Endothelial cell (in vitro differentiated cells): ENCODE measurements around the gene MARK2. TPM values are rescaled to one million over a fixed set of nuclear protein-coding genes. Genes with fewer than 3 reads are reported as not detected.
A peak's percentile ranks its signal among the peaks of the same experiment; 100 is the strongest.

Source experiments
- DNase-seq: peaks from one replicate; pipeline ENCODE4 v3.0.0; 2021; ENCODE audit warnings: low spot score
- H3K27ac Mint-ChIP-seq: one replicate; pipeline ENCODE4 v1.8.0; 2021; ENCODE audit warnings: mixed read lengths, inconsistent platforms; ENCODE audit not compliant: unreplicated experiment
- H3K27me3 Mint-ChIP-seq: one replicate; pipeline ENCODE4 v1.8.0; 2021; ENCODE audit warnings: mild to moderate bottlenecking, moderate library complexity, mixed read lengths, inconsistent platforms; ENCODE audit not compliant: unreplicated experiment
- H3K36me3 Mint-ChIP-seq: one replicate; pipeline ENCODE4 v1.8.0; 2021; ENCODE audit warnings: mild to moderate bottlenecking, low read depth, mixed read lengths, inconsistent platforms; ENCODE audit not compliant: unreplicated experiment
- H3K4me1 Mint-ChIP-seq: one replicate; pipeline ENCODE4 v1.8.0; 2021; ENCODE audit warnings: mild to moderate bottlenecking, mixed read lengths, inconsistent platforms; ENCODE audit not compliant: unreplicated experiment
- H3K4me3 Mint-ChIP-seq: one replicate; pipeline ENCODE4 v1.8.0; 2021; ENCODE audit warnings: mild to moderate bottlenecking, mixed read lengths, inconsistent platforms; ENCODE audit not compliant: unreplicated experiment
- H3K9me3 Mint-ChIP-seq: one replicate; pipeline ENCODE4 v1.8.0; 2021; ENCODE audit warnings: mixed read lengths, inconsistent platforms; ENCODE audit not compliant: unreplicated experiment
- total RNA-seq: library from RNA; stranded (reverse); fragmentation: NEBNext Ultra II Directional; extraction: Animal tissue kit (Norgen Biotek cat#: 25700); gene quantifications from one replicate; pipeline ENCODE4 v1.2.1, GENCODE V29; 2021; ENCODE audit not compliant: unreplicated experiment
- TF ChIP-seq, protein P1 (sequence below): fragments of 200-600 bp; sonication (generic); IDR thresholded peaks from one replicate; pipeline ENCODE4 v1.5.0; 2021; ENCODE audit warnings: antibody characterized with exemption; ENCODE audit not compliant: unreplicated experiment

The MARK2 gene
- total RNA-seq, 1 donor from 2014 or later = 42.6 TPM

DNA sequence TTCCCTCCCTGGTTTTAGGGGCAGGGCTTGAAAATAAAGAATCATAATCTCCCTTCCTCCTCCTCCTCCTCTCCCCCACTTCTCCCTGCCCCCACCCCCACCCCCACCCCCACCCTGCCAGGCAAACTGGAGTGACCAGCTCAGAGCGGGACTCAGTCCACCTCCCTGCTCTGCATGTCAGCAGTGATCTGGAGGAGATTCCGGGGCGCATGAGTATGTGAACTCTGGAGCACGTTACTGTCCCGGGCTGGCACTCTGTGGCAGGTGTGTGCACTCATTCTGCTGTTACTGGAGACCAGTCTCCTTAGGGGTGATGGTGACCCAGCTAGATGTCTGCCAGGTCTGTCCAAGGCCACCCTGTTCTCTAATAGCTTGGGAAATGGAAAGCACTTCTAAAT lies 33.9 kb downstream of the MARK2 start:
- Mint-ChIP-seq H3K9me3 (no peaks in the 10 kb centered on the region), H3K4me1 (peaks cover 58% of the 10 kb centered on the region), H3K4me3 (no peak overlapping the region)

DNA sequence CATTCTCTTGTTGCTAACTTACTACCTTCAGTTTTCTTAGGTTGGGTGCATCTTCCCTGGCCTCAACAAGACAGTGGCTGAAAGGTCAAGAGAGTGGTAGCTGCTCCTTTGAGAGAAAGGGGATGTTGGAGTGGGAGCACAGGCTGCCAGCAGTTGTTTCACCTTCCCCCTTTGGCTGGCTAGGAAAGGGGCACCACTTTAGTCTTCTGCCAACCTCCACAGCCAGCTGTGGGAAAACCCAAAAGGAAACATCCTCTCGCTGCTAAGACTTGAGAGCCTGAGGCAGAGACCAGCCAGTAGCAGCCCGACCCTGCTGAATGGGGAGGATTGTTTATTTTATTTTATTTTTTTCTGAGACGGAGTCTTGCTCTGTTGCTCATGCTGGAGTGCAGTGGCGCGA lies 34.4 kb downstream of the MARK2 start:
- peaks cover 6% of the 10 kb centered on the region for H3K36me3 Mint-ChIP-seq
- peaks cover 59% of the 10 kb centered on the region for H3K4me1 Mint-ChIP-seq
- no peak overlapping the region for H3K27ac Mint-ChIP-seq
- no peak for DNase-seq
- H3K9me3 Mint-ChIP-seq = no peaks in the 10 kb centered on the region
- TF ChIP-seq, protein P1, sequence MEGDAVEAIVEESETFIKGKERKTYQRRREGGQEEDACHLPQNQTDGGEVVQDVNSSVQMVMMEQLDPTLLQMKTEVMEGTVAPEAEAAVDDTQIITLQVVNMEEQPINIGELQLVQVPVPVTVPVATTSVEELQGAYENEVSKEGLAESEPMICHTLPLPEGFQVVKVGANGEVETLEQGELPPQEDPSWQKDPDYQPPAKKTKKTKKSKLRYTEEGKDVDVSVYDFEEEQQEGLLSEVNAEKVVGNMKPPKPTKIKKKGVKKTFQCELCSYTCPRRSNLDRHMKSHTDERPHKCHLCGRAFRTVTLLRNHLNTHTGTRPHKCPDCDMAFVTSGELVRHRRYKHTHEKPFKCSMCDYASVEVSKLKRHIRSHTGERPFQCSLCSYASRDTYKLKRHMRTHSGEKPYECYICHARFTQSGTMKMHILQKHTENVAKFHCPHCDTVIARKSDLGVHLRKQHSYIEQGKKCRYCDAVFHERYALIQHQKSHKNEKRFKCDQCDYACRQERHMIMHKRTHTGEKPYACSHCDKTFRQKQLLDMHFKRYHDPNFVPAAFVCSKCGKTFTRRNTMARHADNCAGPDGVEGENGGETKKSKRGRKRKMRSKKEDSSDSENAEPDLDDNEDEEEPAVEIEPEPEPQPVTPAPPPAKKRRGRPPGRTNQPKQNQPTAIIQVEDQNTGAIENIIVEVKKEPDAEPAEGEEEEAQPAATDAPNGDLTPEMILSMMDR = no peak
- peaks cover 3% of the 10 kb centered on the region for H3K27me3 Mint-ChIP-seq
- no peak overlapping the region for H3K4me3 Mint-ChIP-seq

More for the DNA sequence above, 33.9 kb downstream of the MARK2 start:
- peaks cover 6% of the 10 kb centered on the region for H3K36me3 Mint-ChIP-seq
- no peak overlapping the region for H3K27ac Mint-ChIP-seq
- TF ChIP-seq, protein P1 = no peak
- H3K27me3 Mint-ChIP-seq = peaks cover 3% of the 10 kb centered on the region
- DNase-seq = no peak

DNA sequence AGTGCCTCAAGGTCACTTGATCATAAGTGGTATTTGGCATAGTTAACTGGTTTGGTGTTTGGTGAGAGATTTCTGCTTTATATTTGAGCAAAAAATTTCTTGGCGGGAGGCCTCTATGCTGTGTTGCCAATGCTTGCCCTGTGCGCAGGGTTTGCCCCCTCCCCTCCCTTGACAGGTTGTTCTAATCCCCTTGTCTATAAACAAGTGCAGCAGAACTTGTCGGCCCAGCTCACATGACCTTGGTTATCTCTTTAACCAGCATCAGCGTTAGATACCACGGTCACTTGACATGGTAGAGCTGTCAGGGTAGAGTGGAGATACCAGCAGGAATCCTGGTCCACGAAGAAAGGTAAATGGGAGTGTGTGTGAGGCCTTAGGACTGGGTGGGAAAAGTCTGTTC lies 35.6 kb downstream of the MARK2 start:
- TF ChIP-seq, protein P1 = no peak
- Mint-ChIP-seq H3K27me3 (peaks cover 1% of the 10 kb centered on the region), H3K4me1 (peaks cover 56% of the 10 kb centered on the region), H3K36me3 (peaks cover 6% of the 10 kb centered on the region), H3K4me3 (no peak overlapping the region), H3K27ac (peak overlapping the region; percentile 30), H3K9me3 (no peaks in the 10 kb centered on the region)
- no peak for DNase-seq

DNA sequence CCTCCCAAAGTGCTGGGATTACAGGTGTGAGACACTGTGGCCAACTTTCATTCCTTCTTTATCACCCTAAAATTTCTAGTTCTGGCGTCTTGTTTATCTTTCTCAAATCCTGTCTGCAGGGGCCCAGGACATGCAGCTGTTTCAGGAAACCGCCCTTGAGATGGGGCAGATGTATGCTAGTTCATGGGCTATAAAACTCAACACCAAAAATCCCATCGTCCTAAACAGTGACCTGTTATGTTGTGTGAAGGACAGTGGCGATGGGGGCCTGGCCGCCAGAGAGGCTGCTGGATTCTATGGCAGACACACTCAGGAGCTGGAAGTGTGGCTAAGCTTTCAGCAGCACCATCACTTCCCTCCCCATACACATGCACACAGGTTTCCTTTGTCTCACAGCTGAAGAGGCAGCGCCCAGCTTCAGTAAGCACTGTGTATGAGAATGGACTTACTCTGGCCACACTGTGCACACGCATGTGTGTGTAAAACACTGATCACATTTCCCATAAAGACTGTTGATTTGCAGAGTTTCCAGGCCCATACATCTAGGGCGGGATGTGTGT lies 36.7 kb downstream of the MARK2 start:
- Mint-ChIP-seq H3K27ac (no peak overlapping the region), H3K4me1 (peaks cover 56% of the 10 kb centered on the region), H3K4me3 (no peak overlapping the region), H3K9me3 (no peaks in the 10 kb centered on the region), H3K27me3 (peaks cover 6% of the 10 kb centered on the region), H3K36me3 (peaks cover 6% of the 10 kb centered on the region)
- TF ChIP-seq, protein P1 = no peak
- no peak for DNase-seq

DNA sequence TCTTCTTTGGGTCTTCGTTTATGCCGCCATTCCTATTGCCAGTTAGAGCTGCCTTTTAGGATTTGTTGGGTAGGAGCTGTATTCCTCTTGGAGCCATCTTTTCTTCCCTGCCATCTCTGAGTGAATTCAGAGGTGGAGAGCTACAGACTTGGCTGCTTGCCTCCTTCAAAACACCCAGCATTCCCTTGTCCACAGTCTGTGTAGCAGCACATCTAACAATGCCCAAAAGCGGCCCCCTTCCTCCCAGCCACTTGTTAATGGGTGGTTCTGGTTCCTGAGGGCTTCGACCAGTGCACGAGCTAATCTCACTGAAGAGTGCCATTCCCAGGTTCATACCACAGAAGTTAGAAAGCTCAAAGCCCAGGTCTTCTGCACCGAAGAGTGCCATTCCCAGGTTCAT lies 37.7 kb downstream of the MARK2 start:
- DNase-seq = no peak
- TF ChIP-seq, protein P1 = no peak
- peaks cover 6% of the 10 kb centered on the region for H3K27me3 Mint-ChIP-seq
- peaks cover 62% of the 10 kb centered on the region for H3K4me1 Mint-ChIP-seq
- H3K4me3 Mint-ChIP-seq = no peak overlapping the region
- H3K9me3 Mint-ChIP-seq = no peaks in the 10 kb centered on the region
- peaks cover 10% of the 10 kb centered on the region for H3K36me3 Mint-ChIP-seq
- H3K27ac Mint-ChIP-seq = no peak overlapping the region
